Nephron (organoid): ENCODE results near the gene PWP2.

ENCODE experiments used
- H3K27ac Mint-ChIP-seq, 3 experiments: 2 replicates each; pipeline ENCODE4 v1.8.0; 2020; ENCODE audit warnings: mixed read lengths in 3 of 3, mild to moderate bottlenecking in 2 of 3, moderate library complexity in 1 of 3
- H3K27me3 Mint-ChIP-seq: 2 replicates; pipeline ENCODE4 v1.8.0; 2021; ENCODE audit warnings: low read depth, mild to moderate bottlenecking, moderate library complexity, mixed read lengths
- H3K36me3 Mint-ChIP-seq: 2 replicates; pipeline ENCODE4 v1.8.0; 2020; ENCODE audit warnings: low read depth, mixed read lengths
- H3K4me1 Mint-ChIP-seq: 2 replicates; pipeline ENCODE4 v1.8.0; 2020; ENCODE audit warnings: mixed read lengths
- H3K4me3 Mint-ChIP-seq, 3 experiments: 2 replicates each; pipeline ENCODE4 v1.8.0; 2020; ENCODE audit warnings: mild to moderate bottlenecking in 3 of 3, mixed read lengths in 3 of 3, moderate library complexity in 2 of 3
- H3K9me3 Mint-ChIP-seq: 2 replicates; pipeline ENCODE4 v1.8.0; 2020; ENCODE audit warnings: mixed read lengths
- CTCF ChIP-seq, 3 experiments: fragments of 200-600 bp; sonication (generic); IDR thresholded peaks; one replicate each; pipeline ENCODE4 v1.5.0; 2021; ENCODE audit warnings: antibody characterized with exemption in 3 of 3; ENCODE audit not compliant: unreplicated experiment in 3 of 3

The PWP2 gene

GRCh38 chr21:44070391-44070790, 36.8 kb upstream of the PWP2 start:
- H3K27ac Mint-ChIP-seq: no peak overlapping the region
- no peak overlapping the region for H3K4me3 Mint-ChIP-seq
- H3K9me3 Mint-ChIP-seq: no peaks in the 10 kb centered on the region
- peaks cover 5% of the 10 kb centered on the region for H3K4me1 Mint-ChIP-seq
- H3K36me3 Mint-ChIP-seq: peaks cover 32% of the 10 kb centered on the region
- H3K27me3 Mint-ChIP-seq: peaks cover 4% of the 10 kb centered on the region
- TF ChIP-seq CTCF (IDR thresholded peaks at IDR 0.05; ENCODE audit: unreplicated experiment in 3 of 3): no peak

- peaks cover 5% of the 10 kb centered on the region for H3K4me1 Mint-ChIP-seq
- H3K36me3 Mint-ChIP-seq: peaks cover 34% of the 10 kb centered on the region
- H3K4me3 Mint-ChIP-seq: no peak overlapping the region
- no peaks in the 10 kb centered on the region for H3K9me3 Mint-ChIP-seq
- no peaks in the 10 kb centered on the region for H3K27me3 Mint-ChIP-seq
- no peak for TF ChIP-seq CTCF (IDR thresholded peaks at IDR 0.05; ENCODE audit: unreplicated experiment in 3 of 3)
- no peak overlapping the region for H3K27ac Mint-ChIP-seq
Measured at GRCh38 chr21:44071359-44072104, 35.7 kb upstream of the PWP2 start.

GRCh38 chr21:44072111-44072510, 35.1 kb upstream of the PWP2 start:
- Mint-ChIP-seq H3K27me3 (no peaks in the 10 kb centered on the region), H3K36me3 (peaks cover 36% of the 10 kb centered on the region), H3K4me1 (peaks cover 3% of the 10 kb centered on the region), H3K9me3 (no peaks in the 10 kb centered on the region), H3K27ac (no peak overlapping the region), H3K4me3 (no peak overlapping the region)
- no peak for TF ChIP-seq CTCF (IDR thresholded peaks at IDR 0.05; ENCODE audit: unreplicated experiment in 3 of 3)

- H3K4me3 Mint-ChIP-seq: no peak overlapping the region
- no peak for TF ChIP-seq CTCF (IDR thresholded peaks at IDR 0.05; ENCODE audit: unreplicated experiment in 3 of 3)
- no peaks in the 10 kb centered on the region for H3K27me3 Mint-ChIP-seq
- H3K4me1 Mint-ChIP-seq: no peaks in the 10 kb centered on the region
- peaks cover 52% of the 10 kb centered on the region for H3K36me3 Mint-ChIP-seq
- no peaks in the 10 kb centered on the region for H3K9me3 Mint-ChIP-seq
- no peak overlapping the region for H3K27ac Mint-ChIP-seq
Measured at GRCh38 chr21:44074315-44074958, 32.8 kb upstream of the PWP2 start.

- H3K36me3 Mint-ChIP-seq: peaks cover 61% of the 10 kb centered on the region
- H3K9me3 Mint-ChIP-seq: no peaks in the 10 kb centered on the region
- no peak for TF ChIP-seq CTCF (IDR thresholded peaks at IDR 0.05; ENCODE audit: unreplicated experiment in 3 of 3)
- no peak overlapping the region for H3K27ac Mint-ChIP-seq
- H3K27me3 Mint-ChIP-seq: no peaks in the 10 kb centered on the region
- no peak overlapping the region for H3K4me3 Mint-ChIP-seq
- H3K4me1 Mint-ChIP-seq: no peaks in the 10 kb centered on the region
Measured at GRCh38 chr21:44076316-44076715, 30.9 kb upstream of the PWP2 start.
